Left hindlimb (tissue), 1 donor: Measurements from ENCODE around the gene WDFY2.
"Not testable (repeated sequence)": the region's sequence is repeated elsewhere in the genome, so short reads cannot be mapped to it uniquely, and the experiment has no call there.

Source experiments
- DNase-seq: peaks from one replicate; pipeline ENCODE4 v3.0.0-alpha.2; 2018

The WDFY2 gene

DNA sequence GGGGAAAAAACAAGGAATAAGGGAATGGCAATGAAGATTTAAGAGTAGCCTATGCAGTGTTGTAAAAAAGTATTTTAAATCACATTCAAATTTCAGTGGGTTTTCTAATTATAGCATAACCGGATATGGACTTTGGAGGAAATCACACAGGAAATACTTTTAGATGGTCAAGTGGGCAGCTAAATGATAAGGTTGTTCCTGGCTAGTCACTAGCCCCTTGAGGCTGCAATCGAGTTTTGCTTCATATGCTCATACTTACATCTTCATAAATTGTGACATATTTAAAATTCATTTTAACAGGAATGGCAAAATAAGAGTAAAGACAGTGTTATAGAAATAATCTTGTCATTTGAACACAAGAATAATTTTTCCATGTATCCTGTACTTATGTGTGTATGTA, 88.9 kb downstream of the WDFY2 start:
- no peak for DNase-seq

DNA sequence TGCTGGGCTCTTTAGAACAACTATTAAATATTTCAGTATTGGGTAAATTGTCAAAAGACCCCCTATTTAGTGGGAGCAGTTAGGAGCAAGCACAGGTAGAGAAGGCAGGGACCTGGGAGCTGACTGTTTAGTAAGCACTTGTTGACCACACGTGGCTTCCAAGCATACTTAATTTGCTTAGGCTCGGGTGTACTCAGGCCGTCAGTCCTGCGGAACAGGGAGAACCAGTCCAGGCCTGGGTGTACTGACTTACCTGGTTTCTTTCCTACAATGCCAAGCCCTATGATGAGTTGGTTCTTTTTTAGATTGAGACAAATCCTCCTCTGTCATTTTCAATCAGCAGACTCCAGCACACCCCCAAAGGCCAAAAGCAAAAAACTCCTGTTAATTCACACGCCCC, 90.0 kb downstream of the WDFY2 start:
- no peak for DNase-seq

DNA sequence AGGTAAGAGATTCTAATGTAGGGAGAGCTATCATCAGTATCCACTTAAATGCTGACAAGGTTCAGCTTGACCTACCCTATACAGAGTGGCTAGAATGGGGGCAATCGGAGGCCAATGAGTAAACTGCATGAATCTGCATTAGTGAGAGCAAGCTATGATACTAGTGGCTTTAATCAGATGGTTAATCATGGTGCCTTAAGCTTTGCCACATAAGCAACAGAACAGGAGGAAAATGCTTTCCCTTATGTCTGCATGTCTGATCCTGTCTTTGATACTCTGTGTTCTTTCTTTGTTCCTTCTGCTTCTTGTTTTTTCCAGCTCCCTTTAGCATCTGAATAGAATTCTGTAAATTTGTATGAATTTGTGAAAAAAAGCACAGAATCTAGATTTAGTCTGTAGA, 91.1 kb downstream of the WDFY2 start:
- DNase-seq: no peak

DNA sequence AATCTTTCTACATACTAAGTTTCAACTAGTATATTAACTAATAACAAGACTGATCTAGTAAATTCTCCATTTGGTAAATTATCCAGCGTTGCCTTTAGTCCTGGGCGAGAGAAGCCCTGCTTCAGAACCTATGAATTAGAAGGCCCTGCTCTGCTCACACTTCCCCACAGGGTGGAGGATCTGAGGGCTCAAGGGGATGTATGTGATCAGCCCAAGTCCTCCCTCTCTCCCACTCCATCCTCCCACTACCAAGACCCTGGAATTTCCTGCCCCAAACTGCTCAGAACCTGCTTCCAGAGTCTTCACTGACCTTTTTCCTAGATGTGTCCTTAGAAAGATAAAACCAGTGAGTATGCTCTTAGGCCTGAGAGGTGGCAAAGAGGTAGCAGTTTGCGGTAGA, 91.6 kb downstream of the WDFY2 start:
- DNase-seq: no peak

DNA sequence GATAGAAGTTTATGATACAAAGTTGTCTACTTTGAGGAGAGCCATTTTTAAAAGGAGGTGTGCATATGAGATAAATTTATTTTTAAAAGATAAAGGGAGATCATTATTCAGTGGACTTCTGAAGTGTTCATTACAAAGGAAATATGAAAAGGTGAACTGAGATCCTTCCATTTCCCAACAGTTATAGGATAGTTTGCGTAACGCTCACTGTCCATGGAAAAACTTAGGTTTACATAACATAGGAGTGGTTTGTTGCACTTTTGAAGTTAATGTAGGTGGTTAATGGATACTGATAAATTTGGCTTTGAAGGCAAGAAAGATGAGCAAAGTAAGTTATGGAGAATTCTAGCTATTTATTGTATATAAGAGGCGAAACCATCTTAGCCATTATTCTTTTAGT, 92.5 kb downstream of the WDFY2 start:
- no peak for DNase-seq

DNA sequence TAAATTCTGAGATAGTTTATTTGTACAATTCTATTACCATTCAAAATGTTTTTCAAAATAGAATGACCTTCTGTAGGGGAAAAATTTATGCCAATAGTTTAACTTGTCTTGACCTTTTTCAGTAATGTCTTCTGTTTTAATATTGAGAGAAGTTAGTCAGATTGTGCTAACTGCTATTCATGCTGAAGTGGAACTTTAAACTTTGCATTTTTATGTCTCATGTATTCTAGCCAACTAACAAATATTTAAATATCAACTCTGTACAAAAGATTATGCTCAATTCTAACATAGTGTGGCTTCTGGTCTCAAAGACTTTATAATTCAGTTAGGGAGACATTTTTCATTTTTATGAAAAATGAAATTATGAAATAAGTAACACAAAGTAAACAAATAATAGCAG, 94.2 kb downstream of the WDFY2 start:
- no peak for DNase-seq

DNA sequence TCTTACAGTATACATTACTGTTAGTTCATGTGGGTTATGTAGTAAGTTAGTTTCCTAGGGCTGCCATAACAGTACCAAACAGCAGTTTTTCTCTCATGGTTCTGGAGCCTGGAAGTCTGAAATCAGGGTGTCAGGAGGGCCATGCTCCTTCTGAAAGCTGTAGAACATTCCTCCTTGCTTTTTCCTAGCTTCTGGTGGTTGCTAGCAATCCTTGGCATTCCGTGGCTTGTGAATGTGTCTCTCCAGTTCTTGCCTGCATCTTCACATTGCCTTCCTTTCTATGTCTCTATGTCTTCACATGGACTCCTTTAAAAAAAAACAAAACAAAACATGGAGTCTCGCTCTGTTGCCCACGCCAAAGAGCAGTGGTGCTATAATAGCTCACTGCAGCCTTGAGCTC, 95.4 kb downstream of the WDFY2 start:
- DNase-seq: no peak

DNA sequence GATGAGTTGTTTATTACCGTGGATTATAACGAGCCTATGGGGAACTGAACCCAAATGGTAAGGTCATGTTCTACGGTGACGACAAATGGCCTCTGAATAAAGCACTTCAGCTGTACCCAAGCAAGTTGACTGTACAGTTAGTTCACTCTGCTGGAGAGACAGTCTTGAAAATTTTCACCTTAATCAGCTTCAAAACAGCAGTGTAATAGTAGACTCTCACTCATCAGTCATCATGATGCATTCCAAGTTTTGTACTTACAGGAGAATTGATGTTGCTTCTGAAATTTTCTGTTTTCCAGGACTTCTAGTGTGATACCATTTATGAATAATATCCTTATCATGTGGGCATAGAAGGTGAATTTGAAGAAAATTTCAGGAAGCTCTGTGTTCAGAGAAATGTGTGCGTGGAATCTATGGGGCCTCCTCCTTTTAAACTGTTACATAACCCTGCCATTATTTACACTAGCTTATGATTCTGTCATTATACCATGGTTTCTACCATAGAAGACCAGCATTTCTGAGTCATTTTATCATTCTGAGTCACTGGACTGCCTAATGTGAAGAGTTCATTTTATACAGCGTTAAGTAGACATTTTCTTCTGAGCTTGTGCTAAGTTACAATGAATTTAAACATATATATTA, 96.9 kb downstream of the WDFY2 start:
- DNase-seq: no peak

DNA sequence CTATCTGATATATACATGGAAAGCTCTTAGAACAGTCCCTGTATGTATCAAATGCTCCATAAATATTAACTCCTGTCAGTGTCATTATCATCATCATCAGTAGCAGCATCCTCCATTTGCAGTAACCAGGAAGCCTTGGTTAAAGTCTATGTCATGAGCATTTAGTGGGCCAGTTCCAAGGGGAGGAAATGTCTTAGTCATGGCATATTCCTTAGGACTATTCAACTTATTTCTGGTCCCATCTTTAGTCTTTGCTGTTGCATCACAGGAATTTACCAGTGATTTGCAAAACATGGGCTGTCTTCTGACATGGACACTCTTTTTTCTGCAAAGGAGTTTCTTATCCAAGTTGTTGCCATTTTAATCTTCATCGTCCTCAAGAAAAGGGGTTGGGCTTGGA, 98.4 kb downstream of the WDFY2 start:
- no peak for DNase-seq

DNA sequence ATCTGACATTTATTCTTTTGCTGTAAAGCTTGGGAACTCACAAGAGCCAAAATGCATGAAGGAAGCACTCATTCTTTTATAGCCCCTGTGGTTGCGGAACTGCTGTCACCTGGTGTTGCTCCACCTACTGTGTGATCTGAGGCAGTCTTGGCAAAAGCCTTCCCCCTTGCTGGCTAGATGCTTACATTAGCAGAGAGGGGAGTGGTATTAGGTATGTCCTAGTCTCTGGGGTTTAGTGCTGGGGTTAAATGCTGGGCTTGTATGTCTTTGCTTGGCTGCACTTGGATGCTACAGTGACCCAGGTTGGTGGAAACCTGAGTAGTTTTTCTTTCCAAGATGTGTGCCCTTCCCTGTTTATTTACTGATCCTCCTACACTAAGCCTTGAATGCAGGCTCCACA, 99.3 kb downstream of the WDFY2 start:
- no peak for DNase-seq

DNA sequence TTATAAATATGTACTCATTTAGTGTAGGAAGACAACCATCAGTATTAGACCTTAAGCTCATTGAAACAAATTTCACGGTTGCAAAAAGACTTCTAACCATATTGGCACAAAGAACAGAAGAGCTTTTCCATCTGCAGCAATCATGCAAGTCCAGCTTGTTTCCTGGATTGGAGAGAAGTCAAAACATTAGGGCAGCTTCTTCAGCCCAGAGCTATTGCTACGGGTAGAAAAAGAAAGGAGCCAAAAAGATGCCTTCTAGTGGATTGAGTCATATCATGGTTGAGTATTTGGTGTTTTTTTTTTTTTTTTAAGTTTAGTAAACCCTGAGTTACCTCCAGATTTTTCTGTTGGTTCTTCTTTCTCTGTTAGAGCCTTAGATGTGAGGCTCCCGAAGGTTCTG, 99.8 kb downstream of the WDFY2 start:
- no peak for DNase-seq

DNA sequence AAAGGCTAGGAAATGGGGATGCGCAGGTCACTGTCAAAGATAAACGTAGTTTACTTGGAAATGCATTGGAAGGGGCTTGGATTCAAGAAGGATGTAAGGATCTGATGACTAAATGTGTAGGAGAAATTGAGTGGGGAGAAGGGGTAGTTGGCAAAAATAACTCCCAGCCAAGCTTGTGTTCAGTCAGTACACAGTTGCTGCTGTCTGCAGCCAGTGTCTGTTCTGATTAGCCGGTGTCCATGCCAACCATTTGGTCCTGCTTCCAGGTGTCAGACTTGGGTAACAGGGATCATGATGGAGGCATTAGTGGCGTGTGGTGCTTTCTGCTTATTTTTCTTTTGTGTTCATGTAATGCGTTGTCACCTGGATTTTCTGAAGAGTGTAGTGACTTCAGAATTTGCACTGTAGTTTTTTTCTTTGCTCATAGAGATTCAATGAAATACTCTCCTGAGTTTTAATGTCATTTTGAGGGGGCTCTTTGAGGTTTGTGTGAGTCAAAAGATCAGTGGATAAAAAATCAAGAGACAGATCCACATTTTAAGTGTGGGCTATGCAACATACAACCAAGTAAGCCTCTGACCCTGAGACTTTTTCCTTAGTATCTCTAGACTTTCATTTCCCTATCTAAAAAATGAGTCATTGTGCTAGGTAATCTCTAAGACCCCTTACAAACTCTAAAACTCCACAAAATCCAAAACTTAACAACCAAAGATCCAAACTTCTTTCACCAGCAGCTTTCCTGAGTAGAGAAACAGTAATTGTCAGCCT, 103.9 kb downstream of the WDFY2 start:
- no peak for DNase-seq

DNA sequence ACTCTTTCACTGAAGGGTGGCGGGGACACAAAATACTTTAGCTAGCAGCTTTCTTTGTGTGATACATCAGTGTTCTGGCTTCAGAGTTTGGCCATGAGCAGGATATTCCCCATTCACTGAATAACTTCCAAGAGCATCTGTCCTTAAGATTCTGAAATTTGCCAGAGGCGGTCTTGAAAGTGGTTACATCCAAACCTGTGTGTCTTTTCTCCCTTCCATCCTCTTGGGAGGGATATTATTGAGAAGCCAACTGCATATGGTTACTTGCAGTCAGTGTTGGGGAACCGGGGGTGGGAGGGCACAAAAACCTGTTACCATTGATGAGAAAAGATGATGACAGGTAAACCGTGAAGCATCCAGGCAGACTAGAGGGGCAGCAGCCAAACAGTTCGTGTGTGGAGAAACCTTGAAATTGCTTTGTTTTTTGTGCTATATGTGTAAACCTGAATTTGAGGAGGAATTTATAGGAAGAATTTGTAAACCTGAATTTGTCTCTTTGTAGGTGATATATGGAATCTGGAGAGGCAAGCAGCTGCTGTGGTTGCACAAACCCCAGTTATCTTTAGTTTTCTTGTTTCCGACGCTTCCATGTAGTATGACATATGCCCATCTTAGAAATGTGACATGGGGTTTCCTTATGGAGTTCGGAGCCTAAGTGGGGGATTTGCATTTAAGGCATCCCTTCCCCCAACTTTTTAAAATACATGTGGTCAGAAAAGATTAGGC, 104.8 kb downstream of the WDFY2 start:
- no peak for DNase-seq

DNA sequence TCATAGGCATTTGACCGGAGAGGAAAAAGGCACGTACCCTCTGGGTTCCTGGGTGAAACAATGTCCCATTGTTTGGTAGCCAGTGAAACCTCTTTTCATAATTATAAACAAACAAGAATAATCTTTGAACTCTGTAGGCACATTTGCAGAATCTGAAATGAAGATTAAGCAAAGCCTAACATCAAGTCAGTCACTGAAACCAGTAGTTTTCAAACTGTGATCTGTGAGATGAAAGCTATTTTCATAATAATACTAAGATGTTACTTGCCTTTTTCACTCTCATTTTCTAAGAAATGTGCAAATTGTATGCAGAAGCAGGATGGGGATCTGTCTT, 105.4 kb downstream of the WDFY2 start:
- no peak for DNase-seq

DNA sequence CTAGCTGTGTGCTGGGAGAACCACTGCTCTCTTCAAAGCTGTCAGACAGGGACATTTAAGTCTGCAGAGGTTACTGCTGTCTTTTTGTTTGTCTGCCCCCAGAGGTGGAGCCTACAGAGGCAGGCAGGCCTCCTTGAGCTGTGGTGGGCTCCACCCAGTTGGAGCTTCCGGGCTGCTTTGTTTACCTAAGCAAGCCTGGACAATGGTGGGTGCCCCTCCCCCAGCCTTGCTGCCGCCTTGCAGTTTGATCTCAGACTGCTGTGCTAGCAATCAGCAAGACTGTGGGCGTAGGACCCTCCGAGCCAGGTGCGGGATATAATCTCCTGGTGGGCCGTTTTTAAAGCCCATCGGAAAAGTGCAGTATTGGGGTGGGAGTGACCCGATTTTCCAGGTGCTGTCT, 111.4 kb downstream of the WDFY2 start:
- DNase-seq: not testable (repeated sequence)

DNA sequence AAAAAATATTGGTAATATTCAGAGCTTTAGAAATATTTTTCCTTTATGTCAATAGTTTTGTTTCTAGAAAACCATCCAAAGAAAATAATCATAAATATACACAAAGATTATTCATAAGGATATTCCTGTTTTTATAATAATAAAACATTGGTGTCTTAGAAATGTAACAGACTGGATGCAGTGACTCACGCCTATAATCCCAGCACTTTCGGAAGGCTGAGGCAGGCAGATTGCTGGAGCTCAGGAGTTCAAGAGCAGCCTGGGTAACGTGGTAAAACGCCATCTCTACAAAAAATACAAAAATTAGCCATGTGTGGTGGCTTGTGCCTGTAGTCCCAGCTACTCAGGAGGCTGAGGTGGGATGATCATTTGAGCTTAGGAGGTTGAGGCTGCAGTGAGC, 112.9 kb downstream of the WDFY2 start:
- no peak for DNase-seq

DNA sequence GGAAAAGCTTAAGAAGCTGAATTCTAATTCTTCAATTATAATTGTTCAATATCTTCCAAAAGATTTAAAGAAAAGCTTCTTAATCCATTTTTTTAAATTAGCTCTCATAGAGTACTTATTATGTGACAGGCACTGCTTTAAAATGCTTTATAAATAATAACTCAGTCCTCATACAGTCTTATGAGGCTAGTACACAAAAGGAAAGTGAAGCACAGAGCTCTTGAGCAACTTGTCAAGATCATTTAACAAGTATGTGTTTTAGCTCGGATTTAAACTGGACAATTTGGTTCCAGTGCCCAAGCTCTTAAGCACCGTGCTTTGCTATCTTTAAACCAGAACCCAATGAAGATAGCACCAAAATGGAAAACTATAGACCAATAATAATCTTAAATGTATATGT, 113.6 kb downstream of the WDFY2 start:
- no peak for DNase-seq

DNA sequence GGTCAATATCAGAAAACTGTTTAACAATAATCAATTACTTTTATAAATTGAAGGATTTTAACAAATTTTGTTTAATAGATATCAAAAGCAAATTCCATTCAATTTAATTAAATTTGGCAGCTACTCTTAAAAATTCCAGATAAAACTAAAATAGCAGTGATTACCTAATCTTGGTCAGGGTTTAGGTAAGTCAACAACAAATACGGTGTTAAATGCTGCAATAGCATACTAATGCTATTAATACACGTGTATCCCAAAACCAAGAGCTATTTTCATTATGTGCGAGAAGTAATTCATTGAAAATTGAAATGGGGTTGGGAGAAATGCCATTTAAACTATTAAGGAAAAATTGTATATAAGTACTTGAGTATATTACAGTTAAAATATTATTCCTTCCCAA, 114.1 kb downstream of the WDFY2 start:
- no peak for DNase-seq

DNA sequence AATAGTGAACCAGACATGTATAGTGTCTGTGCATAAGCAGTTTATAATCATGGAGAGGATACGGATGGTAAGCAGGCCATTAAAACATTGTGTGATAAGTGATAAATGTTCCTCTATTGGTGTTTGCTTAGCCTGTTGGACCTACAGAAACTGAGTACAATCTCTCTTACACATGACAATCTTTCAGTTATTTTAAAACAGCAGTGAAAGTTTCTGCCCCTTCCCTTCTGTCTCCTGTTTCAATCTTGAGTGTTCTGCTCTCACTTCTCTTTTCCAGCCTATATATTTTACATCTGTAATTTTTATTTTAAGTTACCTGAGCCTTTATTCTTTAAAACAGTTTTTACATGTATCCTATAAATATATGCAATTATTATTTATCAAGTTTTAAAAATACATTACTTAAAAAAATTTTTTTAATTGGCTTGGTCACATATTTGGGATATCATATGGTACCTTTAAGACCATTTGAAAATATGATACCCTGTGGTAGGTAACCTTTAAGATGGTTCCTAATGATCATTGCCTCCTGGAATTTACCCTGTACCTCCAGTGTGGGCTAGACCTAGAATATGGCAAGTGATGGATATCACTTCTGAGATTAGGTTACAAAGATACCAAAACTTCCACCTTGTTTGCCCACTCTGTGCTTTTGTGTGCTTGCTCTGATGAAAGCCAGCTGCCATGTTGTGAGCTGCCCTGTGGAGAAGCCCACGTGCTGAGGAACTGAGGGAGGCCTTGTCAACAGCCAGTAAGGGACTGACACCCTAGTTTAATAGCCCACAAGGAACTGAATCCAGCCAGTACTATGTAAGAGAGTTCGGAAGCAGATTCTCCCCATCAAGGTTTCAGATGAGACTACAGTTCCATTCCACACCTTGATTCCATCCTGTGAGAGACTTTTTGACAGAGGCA, 120.4 kb downstream of the WDFY2 start:
- DNase-seq: no peak

DNA sequence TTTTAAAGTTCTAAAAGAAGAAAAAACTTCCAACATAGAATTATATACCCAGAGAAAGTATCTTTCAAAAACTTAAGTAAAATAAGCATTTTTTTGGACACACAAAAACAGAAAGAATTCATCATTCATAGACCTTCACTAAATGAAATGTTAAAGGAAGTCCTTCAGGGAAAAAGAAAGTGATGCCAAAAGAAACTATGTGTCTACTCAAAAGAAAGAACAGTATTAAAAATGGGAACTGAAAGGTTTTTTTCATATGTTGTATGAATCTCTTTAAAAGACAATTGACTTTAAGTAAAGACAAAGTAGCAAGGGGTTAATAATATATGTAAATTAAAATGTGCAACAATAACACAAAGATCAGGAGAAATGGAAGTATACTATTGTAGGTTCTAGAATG, 123.2 kb downstream of the WDFY2 start:
- DNase-seq: no peak

DNA sequence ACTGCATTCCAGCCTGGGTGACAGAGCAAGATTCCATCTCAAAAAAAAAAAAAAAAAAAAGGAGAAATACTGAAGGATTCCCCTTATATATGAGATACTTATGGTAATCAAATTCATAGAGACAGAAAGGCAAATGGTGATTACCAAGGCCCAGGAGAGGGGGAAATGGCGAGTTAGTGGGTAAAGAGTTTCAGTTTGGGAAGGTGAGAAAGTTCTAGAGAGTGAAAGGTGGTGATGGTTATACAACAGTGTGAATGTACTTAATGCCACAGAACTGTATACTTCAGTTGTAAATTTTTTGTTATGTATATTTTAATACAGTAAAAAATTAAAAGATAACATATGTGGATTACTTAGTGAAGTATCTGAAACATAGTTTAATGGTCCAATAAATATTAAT, 129.5 kb downstream of the WDFY2 start:
- no peak for DNase-seq

DNA sequence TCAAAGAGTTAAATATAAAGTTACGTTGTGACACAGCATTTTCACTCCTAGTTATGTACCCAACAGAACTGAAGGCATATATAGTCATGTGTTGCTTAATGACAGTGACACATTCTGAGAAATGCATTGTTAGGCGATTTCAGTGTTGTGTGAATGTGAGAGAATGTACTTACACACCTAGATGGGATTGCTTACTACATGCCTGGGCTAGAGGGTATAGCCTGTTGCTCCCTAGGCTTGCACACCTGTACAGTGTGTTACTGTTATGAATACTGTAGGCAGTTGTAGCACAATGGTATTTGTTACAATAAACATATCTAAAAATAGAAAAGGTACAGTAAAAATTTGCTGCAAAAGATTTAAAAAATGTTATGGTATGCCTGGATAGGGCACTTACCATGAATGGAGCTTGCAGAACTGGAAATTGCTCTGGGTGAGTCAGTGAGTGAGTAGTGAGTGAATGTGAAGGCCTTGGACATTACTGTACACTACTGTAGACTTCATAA, 130.5 kb downstream of the WDFY2 start:
- DNase-seq: no peak

DNA sequence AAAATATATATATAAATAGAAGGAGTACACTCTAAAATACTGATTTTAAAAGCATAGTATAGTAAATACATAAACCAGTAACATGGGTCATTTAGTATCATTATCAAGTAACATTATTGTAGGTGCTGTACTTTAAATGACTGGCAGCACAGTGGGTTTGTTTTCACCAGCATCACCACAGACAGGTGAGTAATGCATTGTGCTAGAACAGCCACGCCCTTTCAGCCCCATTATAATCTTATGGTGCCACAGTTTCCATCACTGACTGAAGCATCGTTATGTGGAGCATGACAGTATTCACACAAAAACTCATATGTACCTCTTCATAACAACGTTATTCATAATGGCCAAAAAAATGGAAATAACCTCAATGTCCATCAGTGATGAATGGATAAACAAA, 131.4 kb downstream of the WDFY2 start:
- no peak for DNase-seq
